HCT116 (cell line): ENCODE data around the gene CNOT2.

ENCODE experiments used
- CEBPB ChIP-seq: IDR thresholded peaks from 2 replicates; pipeline ENCODE4 v1.6.1; 2012; ENCODE audit warnings: low read depth
- CTCF ChIP-seq, 3 experiments: fragments of 200-600 bp in 1 of 3; sonication (generic) in 1 of 3; IDR thresholded peaks in 2 of 3; conservative IDR thresholded peaks in 1 of 3; 2 replicates each; pipeline ENCODE4 v1.5.1; 2012 to 2017; ENCODE audit warnings: low read depth in 2 of 3, low read length in 2 of 3, antibody characterized with exemption in 1 of 3, borderline replicate concordance in 1 of 3, control low read depth in 1 of 3, mild to moderate bottlenecking in 1 of 3, mixed read lengths in 1 of 3, mixed run types in 1 of 3, moderate library complexity in 1 of 3; ENCODE audit not compliant: insufficient read depth in 1 of 3
- EGR1 ChIP-seq: IDR thresholded peaks from 2 replicates; pipeline ENCODE4 v1.6.1; 2012; ENCODE audit warnings: low read depth
- EZH2 ChIP-seq: fragments of 200-600 bp; sonication (generic); IDR thresholded peaks from 2 replicates; pipeline ENCODE4 v1.6.1; 2017; ENCODE audit warnings: antibody characterized with exemption, mixed run types
- EZH2phosphoT487 ChIP-seq: fragments of 200-600 bp; IDR thresholded peaks from 2 replicates; pipeline ENCODE4 v1.6.1; 2018; ENCODE audit warnings: antibody characterized with exemption, borderline replicate concordance
- FOSL1 ChIP-seq: IDR thresholded peaks from 2 replicates; pipeline ENCODE4 v1.6.1; 2012; ENCODE audit warnings: low read depth
- JUND ChIP-seq: IDR thresholded peaks from 2 replicates; pipeline ENCODE4 v1.6.1; 2012
- MAX ChIP-seq: IDR thresholded peaks from 2 replicates; pipeline ENCODE4 v1.6.1; 2012
- POLR2A ChIP-seq: IDR thresholded peaks from 2 replicates; pipeline ENCODE4 v1.7.0; 2011; ENCODE audit warnings: borderline replicate concordance; ENCODE audit not compliant: insufficient read depth, insufficient read length; ENCODE audit errors: extremely low read depth
- POLR2AphosphoS5 ChIP-seq: IDR thresholded peaks from 2 replicates; pipeline ENCODE4 v1.6.1; 2011; ENCODE audit warnings: mild to moderate bottlenecking, low read depth, low read length, moderate library complexity
- RAD21 ChIP-seq: IDR thresholded peaks from 2 replicates; pipeline ENCODE4 v1.6.1; 2012; ENCODE audit warnings: low read depth, mild to moderate bottlenecking
- SP1 ChIP-seq: IDR thresholded peaks from 2 replicates; pipeline ENCODE4 v1.6.1; 2012; ENCODE audit warnings: low read depth
- ZBTB33 ChIP-seq: IDR thresholded peaks from 2 replicates; pipeline ENCODE4 v1.6.1; 2011; ENCODE audit warnings: mild to moderate bottlenecking, low read length, moderate library complexity; ENCODE audit not compliant: insufficient replicate concordance; ENCODE audit errors: extremely low read depth

- TF ChIP-seq CTCF (IDR thresholded peaks at IDR 0.05 in 2 of 3, conservative IDR thresholded peaks at IDR 0.05 in 1 of 3; ENCODE audit: borderline replicate concordance in 1 of 3, insufficient read depth in 1 of 3, low read depth in 2 of 3, low read length in 2 of 3), result no peak
- TF ChIP-seq EZH2, result no peak
- TF ChIP-seq ZBTB33, result no peak
- TF ChIP-seq POLR2AphosphoS5, result no peak
- no peak for TF ChIP-seq MAX
- no peak for TF ChIP-seq POLR2A
- no peak for TF ChIP-seq JUND
- no peak for TF ChIP-seq RAD21
- no peak for TF ChIP-seq SP1
- TF ChIP-seq CEBPB, result no peak
- TF ChIP-seq EGR1, result no peak
- no peak for TF ChIP-seq EZH2phosphoT487
- no peak for TF ChIP-seq FOSL1
Measured at GRCh38 chr12:70383886-70384285, 140.7 kb downstream of the CNOT2 start.
